ENCODE measurements around the gene PKP1. TPM values are rescaled to one million over a fixed set of nuclear protein-coding genes. Genes with fewer than 3 reads are reported as not detected.

The PKP1 gene
- total RNA-seq, 8 experiments from 2014 or later = 0.21 to 1.8 (median 0.51) TPM; not detected in 2

- WGBS, 10 experiments = 43 to 86% (median 59%) methylated on average over 1 to 6 of the region's 7 CpGs; no CpG with 5 or more reads in 4 of the 10 experiments
- Histone ChIP-seq H3K4me3 (no peak overlapping the region), H3K27ac (no peak overlapping the region), H3K4me1 (replicated peaks in 1 of 2) (no peaks in the 10 kb centered on the region)
- no peak for ATAC-seq (replicated peaks in 6 of 8)
- in situ Hi-C loops (cut with MboI; ENCODE audit: low pct_unique_long_range_greater_than_20kb in 2 of 9, low sequenced_read_pairs in 9 of 9, unreplicated experiment in 9 of 9) = no loop called here
Measured at GRCh38 chr1:201288765-201289164, 5.5 kb downstream of the PKP1 start.

- ATAC-seq (replicated peaks in 6 of 8) = no peak
- Histone ChIP-seq H3K4me1 (replicated peaks in 1 of 2) (no peaks in the 10 kb centered on the region), H3K4me3 (no peak overlapping the region), H3K27ac (no peak overlapping the region)
- in situ Hi-C loops (cut with MboI; ENCODE audit: low pct_unique_long_range_greater_than_20kb in 2 of 9, low sequenced_read_pairs in 9 of 9, unreplicated experiment in 9 of 9) = no loop called here
- WGBS, 10 experiments = 20 to 100% (median 89%) methylated on average over 1 to 6 of the region's 7 CpGs; no CpG with 5 or more reads in 4 of the 10 experiments
Measured at GRCh38 chr1:201290551-201290950, 7.2 kb downstream of the PKP1 start.

- in situ Hi-C loops (cut with MboI; ENCODE audit: low pct_unique_long_range_greater_than_20kb in 2 of 9, low sequenced_read_pairs in 9 of 9, unreplicated experiment in 9 of 9) = no loop called here
- no peak overlapping the region for H3K4me3 ChIP-seq
- 46 to 100% (median 80%) methylated on average over 1 to 8 of the region's 8 CpGs; no CpG with 5 or more reads in 1 of the 10 experiments for WGBS, 10 experiments
- no peak overlapping the region for H3K27ac ChIP-seq
- ATAC-seq (replicated peaks in 6 of 8) = no peak
- H3K4me1 ChIP-seq (replicated peaks in 1 of 2) = no peaks in the 10 kb centered on the region
Measured at GRCh38 chr1:201291916-201292315, 8.6 kb downstream of the PKP1 start.

- in situ Hi-C loops (cut with MboI; ENCODE audit: low pct_unique_long_range_greater_than_20kb in 2 of 9, low sequenced_read_pairs in 9 of 9, unreplicated experiment in 9 of 9) = no loop called here
- Histone ChIP-seq H3K4me3 (no peak overlapping the region), H3K4me1 (replicated peaks in 1 of 2) (peaks cover 0 to 2% of the 10 kb centered on the region in 2 donors), H3K27ac (no peak overlapping the region)
- WGBS, 10 experiments = 35 to 100% (median 69%) methylated on average over 1 to 2 of the region's 2 CpGs; no CpG with 5 or more reads in 2 of the 10 experiments
- ATAC-seq (replicated peaks in 6 of 8) = no peak
Measured at GRCh38 chr1:201294876-201295275, 11.6 kb downstream of the PKP1 start.

- in situ Hi-C loops (cut with MboI; ENCODE audit: low pct_unique_long_range_greater_than_20kb in 2 of 9, low sequenced_read_pairs in 9 of 9, unreplicated experiment in 9 of 9) = no loop called here
- Histone ChIP-seq H3K4me3 (no peak overlapping the region), H3K4me1 (replicated peaks in 1 of 2) (peaks cover 0 to 2% of the 10 kb centered on the region in 2 donors), H3K27ac (no peak overlapping the region)
- no peak for ATAC-seq (replicated peaks in 6 of 8)
- WGBS, 10 experiments = 45 to 89% (median 74%) methylated on average over 1 to 4 of the region's 4 CpGs; no CpG with 5 or more reads in 3 of the 10 experiments
Measured at GRCh38 chr1:201295346-201295745, 12.0 kb downstream of the PKP1 start.

GRCh38 chr1:201295861-201296260, 12.6 kb downstream of the PKP1 start:
- 0 to 100% (median 90%) methylated on average over 1 to 3 of the region's 3 CpGs; no CpG with 5 or more reads in 2 of the 10 experiments for whole genome bisulfite sequencing, 10 experiments
- H3K4me1 ChIP-seq (replicated peaks in 1 of 2) = peaks cover 0 to 2% of the 10 kb centered on the region in 2 donors
- ATAC-seq (replicated peaks in 6 of 8) = peak in 3 of 8 experiments; percentile 31 to 93 (median 93)
- in situ Hi-C loops (cut with MboI; ENCODE audit: low pct_unique_long_range_greater_than_20kb in 2 of 9, low sequenced_read_pairs in 9 of 9, unreplicated experiment in 9 of 9) = no loop called here
- no peak overlapping the region for H3K4me3 ChIP-seq
- no peak overlapping the region for H3K27ac ChIP-seq

- H3K4me1 ChIP-seq (replicated peaks in 1 of 2) = peaks cover 0 to 2% of the 10 kb centered on the region in 2 donors
- H3K27ac ChIP-seq = no peak overlapping the region
- WGBS, 10 experiments = 22 to 100% (median 88%) methylated on average over 1 to 4 of the region's 4 CpGs; no CpG with 5 or more reads in 3 of the 10 experiments
- peak in 2 of 8 experiments; percentile 27 to 55 for ATAC-seq (replicated peaks in 6 of 8)
- in situ Hi-C loops (cut with MboI; ENCODE audit: low pct_unique_long_range_greater_than_20kb in 2 of 9, low sequenced_read_pairs in 9 of 9, unreplicated experiment in 9 of 9) = no loop called here
- no peak overlapping the region for H3K4me3 ChIP-seq
Measured at GRCh38 chr1:201296352-201296751, 13.0 kb downstream of the PKP1 start.

- ATAC-seq (replicated peaks in 6 of 8) = no peak
- in situ Hi-C loops (cut with MboI; ENCODE audit: low pct_unique_long_range_greater_than_20kb in 2 of 9, low sequenced_read_pairs in 9 of 9, unreplicated experiment in 9 of 9) = no loop called here
- H3K27ac ChIP-seq = no peak overlapping the region
- H3K4me3 ChIP-seq = no peak overlapping the region
- peaks cover 0 to 2% of the 10 kb centered on the region in 2 donors for H3K4me1 ChIP-seq (replicated peaks in 1 of 2)
- WGBS, 10 experiments = 60 to 100% (median 77%) methylated on average over 1 to 7 of the region's 7 CpGs; no CpG with 5 or more reads in 3 of the 10 experiments
Measured at GRCh38 chr1:201298396-201299381, 15.4 kb downstream of the PKP1 start.

GRCh38 chr1:201299968-201300367, 16.7 kb downstream of the PKP1 start:
- in situ Hi-C loops (cut with MboI; ENCODE audit: low pct_unique_long_range_greater_than_20kb in 2 of 9, low sequenced_read_pairs in 9 of 9, unreplicated experiment in 9 of 9) = no loop called here
- peak in 2 of 8 experiments; percentile 4 to 31 for ATAC-seq (replicated peaks in 6 of 8)
- WGBS, 10 experiments = 60 to 95% (median 78%) methylated on average over 1 to 4 of the region's 6 CpGs; no CpG with 5 or more reads in 6 of the 10 experiments

GRCh38 chr1:201300641-201301040, 17.3 kb downstream of the PKP1 start:
- Histone ChIP-seq H3K4me1 (replicated peaks in 1 of 2) (peaks cover 0 to 2% of the 10 kb centered on the region in 2 donors), H3K27ac (no peak overlapping the region), H3K4me3 (no peak overlapping the region)
- no peak for ATAC-seq (replicated peaks in 6 of 8)
- in situ Hi-C loops (cut with MboI; ENCODE audit: low pct_unique_long_range_greater_than_20kb in 2 of 9, low sequenced_read_pairs in 9 of 9, unreplicated experiment in 9 of 9) = no loop called here
- 63 to 92% (median 78%) methylated on average over 1 to 4 of the region's 4 CpGs; no CpG with 5 or more reads in 6 of the 10 experiments for WGBS, 10 experiments

More at GRCh38 chr1:201299968-201300367, 16.7 kb downstream of the PKP1 start:
- Histone ChIP-seq H3K27ac (no peak overlapping the region), H3K4me1 (replicated peaks in 1 of 2) (peaks cover 0 to 2% of the 10 kb centered on the region in 2 donors), H3K4me3 (no peak overlapping the region)

GRCh38 chr1:201302163-201303152, 19.2 kb downstream of the PKP1 start:
- ATAC-seq (replicated peaks in 6 of 8) = peak in 3 of 8 experiments; percentile 66 to 85 (median 73)
- 47 to 100% (median 79%) methylated on average over 1 to 12 of the region's 20 CpGs for WGBS, 10 experiments
- Histone ChIP-seq H3K27ac (no peak overlapping the region), H3K4me3 (no peak overlapping the region), H3K4me1 (replicated peaks in 1 of 2) (peaks cover 0 to 2% of the 10 kb centered on the region in 2 donors)
- in situ Hi-C loops (cut with MboI; ENCODE audit: low pct_unique_long_range_greater_than_20kb in 2 of 9, low sequenced_read_pairs in 9 of 9, unreplicated experiment in 9 of 9) = no loop called here

- WGBS, 10 experiments = 57 to 82% (median 75%) methylated on average over 1 to 3 of the region's 3 CpGs; no CpG with 5 or more reads in 5 of the 10 experiments
- Histone ChIP-seq H3K4me3 (no peak overlapping the region), H3K27ac (no peak overlapping the region), H3K4me1 (replicated peaks in 1 of 2) (peaks cover under 1 to 9% of the 10 kb centered on the region in 2 donors)
- ATAC-seq (replicated peaks in 6 of 8) = no peak
- in situ Hi-C loops (cut with MboI; ENCODE audit: low pct_unique_long_range_greater_than_20kb in 2 of 9, low sequenced_read_pairs in 9 of 9, unreplicated experiment in 9 of 9) = no loop called here
Measured at GRCh38 chr1:201304126-201304525, 20.8 kb downstream of the PKP1 start.
